Measurements from ENCODE around the gene KLHL26.

Gene KLHL26

DNA sequence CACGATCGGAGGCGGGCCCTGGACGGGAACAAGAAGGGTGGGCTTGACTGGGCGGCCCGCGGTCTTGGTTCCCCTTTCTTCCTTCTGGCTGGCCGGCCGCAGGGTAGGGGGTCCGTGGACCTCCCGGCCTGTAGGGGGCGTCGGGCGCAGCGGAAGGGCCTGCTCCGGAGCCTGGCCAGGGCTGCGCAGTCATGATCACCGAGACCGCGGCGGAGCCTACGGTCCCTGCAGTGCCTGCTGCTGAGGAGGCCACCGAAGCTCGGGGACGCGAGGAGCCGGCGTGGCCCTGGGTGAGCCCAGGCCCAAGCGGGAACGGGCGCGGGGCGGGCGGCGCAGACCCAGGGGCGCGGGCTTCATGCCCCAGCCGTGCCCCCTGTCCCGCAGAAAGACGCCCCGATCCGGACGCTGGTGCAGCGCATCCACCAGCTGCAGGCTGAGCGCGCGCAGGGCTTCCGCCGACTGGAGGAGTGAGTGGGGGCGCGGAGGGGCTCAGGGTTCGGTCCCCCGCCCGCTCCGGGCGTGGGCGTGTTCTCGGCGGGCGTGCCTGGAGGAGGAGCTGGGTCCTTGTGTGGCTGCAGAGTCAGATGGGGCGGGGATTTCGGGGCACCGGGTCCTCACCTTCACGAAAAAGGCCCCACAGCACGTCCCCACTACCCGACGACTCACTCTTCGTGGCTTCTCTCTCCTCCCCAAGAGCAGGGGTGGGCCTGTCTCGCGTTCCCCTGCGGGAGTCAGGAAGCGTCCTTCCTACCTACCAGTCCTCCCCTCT, 48.0 kb upstream of the KLHL26 start, which contains the start of gene REX1BD (continued):
- TF ChIP-seq ZNF660 (tag by site-specific recombination; IDR thresholded peaks at IDR 0.05) (peak; percentile 95), HOXD13 (CRISPR knock-in tag; IDR thresholded peaks at IDR 0.05; ENCODE audit: borderline replicate concordance) (no peak), SALL2 (tag by site-specific recombination; IDR thresholded peaks at IDR 0.05; ENCODE audit: borderline replicate concordance) (no peak), ZNF677 (tag by site-specific recombination; IDR thresholded peaks at IDR 0.05) (peak; percentile 27; the same call in 1 of the 2 replicates), ZNF324 (tag by site-specific recombination; IDR thresholded peaks at IDR 0.05) (peak; percentile 95), ZNF544 (tag by site-specific recombination; IDR thresholded peaks at IDR 0.05) (no peak), ZNF837 (tag by site-specific recombination; IDR thresholded peaks at IDR 0.05) (peak; percentile 93), ZNF777 (tag by site-specific recombination; IDR thresholded peaks at IDR 0.05; ENCODE audit: borderline replicate concordance) (0 out of 2 replicates have a peak, but pooled peaks have one; percentile 17), FEZF1 (tag by site-specific recombination; IDR thresholded peaks at IDR 0.05) (peak; percentile 5), ZNF629 (tag by site-specific recombination; IDR thresholded peaks at IDR 0.05) (peak; percentile 71), BCL11B (tag by site-specific recombination; IDR thresholded peaks at IDR 0.05; ENCODE audit: low read depth) (no peak; the same call in 1 of the 2 replicates), ZNF585B (tag by site-specific recombination; IDR thresholded peaks at IDR 0.05) (no peak), HOXA7 (CRISPR knock-in tag; IDR thresholded peaks at IDR 0.05; ENCODE audit: borderline replicate concordance) (no peak), ZNF112 (tag by site-specific recombination; IDR thresholded peaks at IDR 0.05) (no peak), SP2 (tag by site-specific recombination; IDR thresholded peaks at IDR 0.05) (peak; percentile 73), SP7 (tag by site-specific recombination; IDR thresholded peaks at IDR 0.05) (peak; percentile 85), ZNF214 (tag by site-specific recombination; IDR thresholded peaks at IDR 0.05; ENCODE audit: borderline replicate concordance) (no peak), ZNF571 (tag by site-specific recombination; IDR thresholded peaks at IDR 0.05) (no peak), ZNF555 (tag by site-specific recombination; conservative IDR thresholded peaks at IDR 0.05) (no peak), KLF10 (tag by site-specific recombination; IDR thresholded peaks at IDR 0.05) (peak; percentile 83), ZNF341 (tag by site-specific recombination; IDR thresholded peaks at IDR 0.05; ENCODE audit: low read depth) (no peak), KLF8 (tag by site-specific recombination; IDR thresholded peaks at IDR 0.05) (peak; percentile 94), ZNF510 (tag by site-specific recombination; IDR thresholded peaks at IDR 0.05; ENCODE audit: insufficient replicate concordance) (no peak), SP3 (tag by site-specific recombination; IDR thresholded peaks at IDR 0.05) (peak; percentile 87), ZNF707 (tag by site-specific recombination; IDR thresholded peaks at IDR 0.05) (no peak), KLF7 (tag by site-specific recombination; IDR thresholded peaks at IDR 0.05; ENCODE audit: borderline replicate concordance) (no peak), ZNF366 (tag by site-specific recombination; conservative IDR thresholded peaks at IDR 0.05) (no peak; the same call in 1 of the 2 replicates)
- TF ChIP-seq, protein P1, sequence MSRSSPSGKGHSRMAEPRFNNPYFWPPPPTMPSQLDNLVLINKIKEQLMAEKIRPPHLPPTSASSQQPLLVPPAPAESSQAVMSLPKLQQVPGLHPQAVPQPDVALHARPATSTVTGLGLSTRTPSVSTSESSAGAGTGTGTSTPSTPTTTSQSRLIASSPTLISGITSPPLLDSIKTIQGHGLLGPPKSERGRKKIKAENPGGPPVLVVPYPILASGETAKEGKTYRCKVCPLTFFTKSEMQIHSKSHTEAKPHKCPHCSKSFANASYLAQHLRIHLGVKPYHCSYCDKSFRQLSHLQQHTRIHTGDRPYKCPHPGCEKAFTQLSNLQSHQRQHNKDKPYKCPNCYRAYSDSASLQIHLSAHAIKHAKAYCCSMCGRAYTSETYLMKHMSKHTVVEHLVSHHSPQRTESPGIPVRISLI (tag by site-specific recombination; IDR thresholded peaks at IDR 0.05) = no peak
- TF ChIP-seq, protein P2, sequence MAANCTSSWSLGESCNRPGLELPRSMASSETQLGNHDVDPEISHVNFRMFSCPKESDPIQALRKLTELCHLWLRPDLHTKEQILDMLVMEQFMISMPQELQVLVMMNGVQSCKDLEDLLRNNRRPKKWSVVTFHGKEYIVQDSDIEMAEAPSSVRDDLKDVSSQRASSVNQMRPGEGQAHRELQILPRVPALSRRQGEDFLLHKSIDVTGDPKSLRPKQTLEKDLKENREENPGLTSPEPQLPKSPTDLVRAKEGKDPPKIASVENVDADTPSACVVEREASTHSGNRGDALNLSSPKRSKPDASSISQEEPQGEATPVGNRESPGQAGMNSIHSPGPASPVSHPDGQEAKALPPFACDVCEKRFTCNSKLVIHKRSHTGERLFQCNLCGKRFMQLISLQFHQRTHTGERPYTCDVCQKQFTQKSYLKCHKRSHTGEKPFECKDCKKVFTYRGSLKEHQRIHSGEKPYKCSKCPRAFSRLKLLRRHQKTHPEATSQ (tag by site-specific recombination; IDR thresholded peaks at IDR 0.05) = peak; percentile 98
- TF ChIP-seq, protein P3, sequence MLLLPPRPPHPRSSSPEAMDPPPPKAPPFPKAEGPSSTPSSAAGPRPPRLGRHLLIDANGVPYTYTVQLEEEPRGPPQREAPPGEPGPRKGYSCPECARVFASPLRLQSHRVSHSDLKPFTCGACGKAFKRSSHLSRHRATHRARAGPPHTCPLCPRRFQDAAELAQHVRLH (tag by site-specific recombination; IDR thresholded peaks at IDR 0.05) = peak; percentile 64; the same call in 1 of the 2 replicates
- TF ChIP-seq, protein P4, sequence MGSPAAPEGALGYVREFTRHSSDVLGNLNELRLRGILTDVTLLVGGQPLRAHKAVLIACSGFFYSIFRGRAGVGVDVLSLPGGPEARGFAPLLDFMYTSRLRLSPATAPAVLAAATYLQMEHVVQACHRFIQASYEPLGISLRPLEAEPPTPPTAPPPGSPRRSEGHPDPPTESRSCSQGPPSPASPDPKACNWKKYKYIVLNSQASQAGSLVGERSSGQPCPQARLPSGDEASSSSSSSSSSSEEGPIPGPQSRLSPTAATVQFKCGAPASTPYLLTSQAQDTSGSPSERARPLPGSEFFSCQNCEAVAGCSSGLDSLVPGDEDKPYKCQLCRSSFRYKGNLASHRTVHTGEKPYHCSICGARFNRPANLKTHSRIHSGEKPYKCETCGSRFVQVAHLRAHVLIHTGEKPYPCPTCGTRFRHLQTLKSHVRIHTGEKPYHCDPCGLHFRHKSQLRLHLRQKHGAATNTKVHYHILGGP (tag by site-specific recombination; IDR thresholded peaks at IDR 0.05) = no peak
- TF ChIP-seq, protein P5, sequence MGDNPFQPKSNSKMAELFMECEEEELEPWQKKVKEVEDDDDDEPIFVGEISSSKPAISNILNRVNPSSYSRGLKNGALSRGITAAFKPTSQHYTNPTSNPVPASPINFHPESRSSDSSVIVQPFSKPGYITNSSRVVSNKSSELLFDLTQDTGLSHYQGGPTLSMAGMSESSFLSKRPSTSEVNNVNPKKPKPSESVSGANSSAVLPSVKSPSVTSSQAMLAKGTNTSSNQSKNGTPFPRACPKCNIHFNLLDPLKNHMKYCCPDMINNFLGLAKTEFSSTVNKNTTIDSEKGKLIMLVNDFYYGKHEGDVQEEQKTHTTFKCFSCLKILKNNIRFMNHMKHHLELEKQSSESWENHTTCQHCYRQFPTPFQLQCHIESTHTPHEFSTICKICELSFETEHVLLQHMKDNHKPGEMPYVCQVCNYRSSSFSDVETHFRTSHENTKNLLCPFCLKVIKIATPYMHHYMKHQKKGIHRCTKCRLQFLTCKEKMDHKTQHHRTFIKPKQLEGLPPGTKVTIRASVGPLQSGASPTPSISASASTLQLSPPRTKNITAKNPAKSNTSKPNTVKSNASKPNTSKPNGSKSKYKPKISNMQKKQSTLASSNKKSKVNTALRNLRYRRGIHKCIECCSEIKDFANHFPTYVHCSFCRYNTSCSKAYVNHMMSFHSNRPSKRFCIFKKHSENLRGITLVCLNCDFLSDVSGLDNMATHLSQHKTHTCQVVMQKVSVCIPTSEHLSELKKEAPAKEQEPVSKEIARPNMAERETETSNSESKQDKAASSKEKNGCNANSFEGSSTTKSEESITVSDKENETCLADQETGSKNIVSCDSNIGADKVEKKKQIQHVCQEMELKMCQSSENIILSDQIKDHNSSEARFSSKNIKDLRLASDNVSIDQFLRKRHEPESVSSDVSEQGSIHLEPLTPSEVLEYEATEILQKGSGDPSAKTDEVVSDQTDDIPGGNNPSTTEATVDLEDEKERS (tag by site-specific recombination; IDR thresholded peaks at IDR 0.05) = no peak

All from HEK293 (cell line).